NB4 (cell line): ENCODE measurements around the gene LRP1B.

Source experiments
- MYC ChIP-seq: IDR thresholded peaks from 2 replicates; pipeline ENCODE4 v1.6.1; 2011; ENCODE audit warnings: low read depth, low read length
- POLR2A ChIP-seq: IDR thresholded peaks from 2 replicates; pipeline ENCODE4 v1.6.1; 2011; ENCODE audit warnings: mild to moderate bottlenecking; ENCODE audit not compliant: insufficient read length; ENCODE audit errors: extremely low read depth
- TF ChIP-seq, protein P1 (sequence below): IDR thresholded peaks from 2 replicates; pipeline ENCODE4 v1.6.1; 2011; ENCODE audit warnings: low read depth, low read length
- TF ChIP-seq, protein P2 (sequence below): IDR thresholded peaks from one replicate; pipeline ENCODE4 v1.5.1; 2012; ENCODE audit warnings: low read depth, low read length

DNA sequence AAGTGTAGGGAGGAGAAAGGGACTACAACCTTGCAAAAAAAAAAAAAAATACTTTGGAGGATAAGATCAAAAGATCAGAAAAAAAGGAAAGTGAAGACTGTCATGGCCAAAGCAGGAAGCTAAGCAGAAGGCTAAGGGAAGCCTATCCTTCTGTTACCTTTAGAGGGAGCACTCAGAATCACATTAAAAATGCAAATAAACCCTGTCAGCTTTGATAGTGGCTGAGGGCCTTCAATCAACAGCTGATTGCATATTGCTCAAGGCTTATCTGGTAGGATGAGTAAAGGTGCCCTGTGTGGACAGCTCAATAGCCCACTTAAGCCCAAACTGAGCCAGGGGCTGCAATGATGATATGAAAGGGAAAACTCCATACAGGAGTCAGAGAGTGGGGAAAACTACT is 1021.2 kb downstream of the LRP1B start:
- no peak for TF ChIP-seq POLR2A
- TF ChIP-seq, protein P1, sequence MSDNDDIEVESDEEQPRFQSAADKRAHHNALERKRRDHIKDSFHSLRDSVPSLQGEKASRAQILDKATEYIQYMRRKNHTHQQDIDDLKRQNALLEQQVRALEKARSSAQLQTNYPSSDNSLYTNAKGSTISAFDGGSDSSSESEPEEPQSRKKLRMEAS, result no peak
- TF ChIP-seq, protein P2, sequence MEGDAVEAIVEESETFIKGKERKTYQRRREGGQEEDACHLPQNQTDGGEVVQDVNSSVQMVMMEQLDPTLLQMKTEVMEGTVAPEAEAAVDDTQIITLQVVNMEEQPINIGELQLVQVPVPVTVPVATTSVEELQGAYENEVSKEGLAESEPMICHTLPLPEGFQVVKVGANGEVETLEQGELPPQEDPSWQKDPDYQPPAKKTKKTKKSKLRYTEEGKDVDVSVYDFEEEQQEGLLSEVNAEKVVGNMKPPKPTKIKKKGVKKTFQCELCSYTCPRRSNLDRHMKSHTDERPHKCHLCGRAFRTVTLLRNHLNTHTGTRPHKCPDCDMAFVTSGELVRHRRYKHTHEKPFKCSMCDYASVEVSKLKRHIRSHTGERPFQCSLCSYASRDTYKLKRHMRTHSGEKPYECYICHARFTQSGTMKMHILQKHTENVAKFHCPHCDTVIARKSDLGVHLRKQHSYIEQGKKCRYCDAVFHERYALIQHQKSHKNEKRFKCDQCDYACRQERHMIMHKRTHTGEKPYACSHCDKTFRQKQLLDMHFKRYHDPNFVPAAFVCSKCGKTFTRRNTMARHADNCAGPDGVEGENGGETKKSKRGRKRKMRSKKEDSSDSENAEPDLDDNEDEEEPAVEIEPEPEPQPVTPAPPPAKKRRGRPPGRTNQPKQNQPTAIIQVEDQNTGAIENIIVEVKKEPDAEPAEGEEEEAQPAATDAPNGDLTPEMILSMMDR, result peak; percentile 21
- no peak for TF ChIP-seq MYC
